Measurements from ENCODE around the gene MPL.

The MPL gene

GRCh38 chr1:43352881-43353280 is 15.3 kb downstream of the MPL start:
- no peaks in the 10 kb centered on the region for H3K9me3 ChIP-seq
- DNase-seq: no peak
- H3K36me3 ChIP-seq: no peaks in the 10 kb centered on the region
- TF ChIP-seq CTCF (IDR thresholded peaks at IDR 0.05): no peak
- H3K4me3 ChIP-seq: no peak overlapping the region
- H3K4me1 ChIP-seq: peaks cover 0 to 21% (median 13%) of the 10 kb centered on the region in 4 donors
- intact Hi-C loops (cut with DNase I; ENCODE audit: low total_unique reads): loop anchor here (5.0 kb wide), 1 partner anchor 34 kb away; the partner anchor contains the start of genes MED8 and SZT2
- H3K27ac ChIP-seq: no peak overlapping the region
- no peaks in the 10 kb centered on the region for H3K27me3 ChIP-seq

GRCh38 chr1:43354471-43354870 is 16.9 kb downstream of the MPL start:
- Histone ChIP-seq H3K4me3 (no peak overlapping the region), H3K27ac (no peak overlapping the region), H3K36me3 (no peaks in the 10 kb centered on the region), H3K4me1 (peaks cover 0 to 27% (median 16%) of the 10 kb centered on the region in 4 donors), H3K9me3 (no peaks in the 10 kb centered on the region), H3K27me3 (no peaks in the 10 kb centered on the region)
- no peak for TF ChIP-seq CTCF (IDR thresholded peaks at IDR 0.05)
- no peak for DNase-seq
- intact Hi-C loops (cut with DNase I; ENCODE audit: low total_unique reads): loop anchor here (5.0 kb wide), 1 partner anchor 33 kb away; the partner anchor contains the start of genes MED8 and SZT2

GRCh38 chr1:43354936-43355335 is 17.3 kb downstream of the MPL start:
- intact Hi-C loops (cut with DNase I; ENCODE audit: low total_unique reads): loop anchor here (5.0 kb wide), 1 partner anchor 32 kb away; the partner anchor contains the start of genes MED8 and SZT2
- no peaks in the 10 kb centered on the region for H3K36me3 ChIP-seq
- no peak overlapping the region for H3K27ac ChIP-seq
- DNase-seq: no peak
- peaks cover 0 to 23% (median 13%) of the 10 kb centered on the region in 4 donors for H3K4me1 ChIP-seq
- H3K9me3 ChIP-seq: no peaks in the 10 kb centered on the region
- H3K27me3 ChIP-seq: no peaks in the 10 kb centered on the region
- H3K4me3 ChIP-seq: no peak overlapping the region
- no peak for TF ChIP-seq CTCF (IDR thresholded peaks at IDR 0.05)

GRCh38 chr1:43357251-43357650 is 19.6 kb downstream of the MPL start:
- Histone ChIP-seq H3K9me3 (no peaks in the 10 kb centered on the region), H3K4me3 (no peak overlapping the region), H3K4me1 (peaks cover 0 to 20% (median 11%) of the 10 kb centered on the region in 4 donors), H3K27ac (no peak overlapping the region), H3K27me3 (no peaks in the 10 kb centered on the region), H3K36me3 (peaks cover 0 to 19% (median 6%) of the 10 kb centered on the region in 3 donors)
- no peak for TF ChIP-seq CTCF (IDR thresholded peaks at IDR 0.05)
- no peak for DNase-seq
- intact Hi-C loops (cut with DNase I; ENCODE audit: low total_unique reads): no loop called here

- Histone ChIP-seq H3K4me1 (peaks cover 0 to 20% (median 11%) of the 10 kb centered on the region in 4 donors), H3K27me3 (no peaks in the 10 kb centered on the region), H3K9me3 (no peaks in the 10 kb centered on the region), H3K36me3 (peaks cover 6 to 29% (median 16%) of the 10 kb centered on the region in 3 donors), H3K27ac (peak overlapping the region; percentile 75 to 91), H3K4me3 (peak overlapping the region; percentile 58 to 60)
- no peak for TF ChIP-seq CTCF (IDR thresholded peaks at IDR 0.05)
- intact Hi-C loops (cut with DNase I; ENCODE audit: low total_unique reads): no loop called here
- peak in 1 of 2 donors; percentile 24 for DNase-seq
Measured at GRCh38 chr1:43358121-43358745, 20.6 kb downstream of the MPL start.
